ENCODE results near the gene KRT8. TPM values are rescaled to one million over a fixed set of nuclear protein-coding genes. Genes with fewer than 3 reads are reported as not detected.

Gene KRT8
- total and polyA plus RNA-seq, 2 of the 13 experiments (the other 11 are each of a cell fraction or from before 2014, with no cell fraction given) = 498 to 718 TPM

- TF ChIP-seq CSRNP2 (CRISPR knock-in tag; conservative IDR thresholded peaks at IDR 0.05; ENCODE audit: low read depth) = no peak
- no peak for TF ChIP-seq RORA (CRISPR knock-in tag; IDR thresholded peaks at IDR 0.05)
- no peak for TF ChIP-seq FOSL1 (CRISPR knock-in tag; IDR thresholded peaks at IDR 0.05; ENCODE audit: borderline replicate concordance)
- no peak for TF ChIP-seq ZHX2 (IDR thresholded peaks at IDR 0.05; ENCODE audit: low read depth)
- no peak for TF ChIP-seq ZHX2 (CRISPR knock-in tag; IDR thresholded peaks at IDR 0.05; ENCODE audit: borderline replicate concordance)
- 0 out of 2 replicates have a peak, but pooled peaks have one; percentile 22 for TF ChIP-seq NR2C2 (CRISPR knock-in tag; IDR thresholded peaks at IDR 0.05; ENCODE audit: borderline replicate concordance)
- TF ChIP-seq MEIS2 (CRISPR knock-in tag; IDR thresholded peaks at IDR 0.05) = no peak
- no peak for TF ChIP-seq RBM22 (optimal IDR thresholded peaks at IDR 0.05; ENCODE audit: low read length)
- no peak for TF ChIP-seq ZNF33A (CRISPR knock-in tag; IDR thresholded peaks at IDR 0.05; ENCODE audit: borderline replicate concordance)
- no peak for TF ChIP-seq MED8 (CRISPR knock-in tag; IDR thresholded peaks at IDR 0.05; ENCODE audit: insufficient replicate concordance)
- no peak for TF ChIP-seq ZSCAN5A (CRISPR knock-in tag; IDR thresholded peaks at IDR 0.05; ENCODE audit: borderline replicate concordance)
- no peak for TF ChIP-seq BORCS8-MEF2B (CRISPR knock-in tag; IDR thresholded peaks at IDR 0.05)
- peak; percentile 78 for TF ChIP-seq ZFP91 (CRISPR knock-in tag; IDR thresholded peaks at IDR 0.05; ENCODE audit: borderline replicate concordance)
- no peak for TF ChIP-seq ZFYVE20 (CRISPR knock-in tag; IDR thresholded peaks at IDR 0.05; ENCODE audit: borderline replicate concordance, low read depth)
- TF ChIP-seq SETDB1 (CRISPR knock-in tag; IDR thresholded peaks at IDR 0.05; ENCODE audit: borderline replicate concordance) = no peak
- no peak for TF ChIP-seq NR1H2 (CRISPR knock-in tag; IDR thresholded peaks at IDR 0.05; ENCODE audit: borderline replicate concordance, low read depth)
- no peak for TF ChIP-seq ZNF326 (CRISPR knock-in tag; IDR thresholded peaks at IDR 0.05; ENCODE audit: borderline replicate concordance)
Measured at GRCh38 chr12:52879394-52880351, 25.2 kb downstream of the KRT8 start (continued).
